Left renal pelvis (tissue), 4 donors: ENCODE data around the gene XRCC2. TPM values are rescaled to one million over a fixed set of nuclear protein-coding genes. Genes with fewer than 3 reads are reported as not detected.
A peak's percentile ranks its signal among the peaks of the same experiment; 100 is the strongest.
"Not testable (repeated sequence)": the region's sequence is repeated elsewhere in the genome, so short reads cannot be mapped to it uniquely, and the experiment has no call there.

Experiments
- DNase-seq, 4 donors: peaks; one replicate each; pipeline ENCODE4 v3.0.0-alpha.2; 2013; ENCODE audit warnings: low read depth in 4 of 4, low spot score in 3 of 4
- polyA plus RNA-seq, 4 donors: library from polyadenylated mRNA; unstranded; fragments of 120-200 nt; gene quantifications; one replicate each; pipeline ENCODE4 v1.2.1, GENCODE V29; 2013; ENCODE audit not compliant: insufficient read length in 4 of 4

Gene XRCC2
- polyA plus RNA-seq = 1 to 10 TPM; 4.7 to 10.0 (median 8.1) TPM

- DNase-seq = peak; percentile 83 to 89 (median 84)
These were observed at the start of gene XRCC2 for GRCh38 chr7:152675759-152676636. TSS of gene XRCC2 (minus strand) at chr7:152676141. CDS start at chr7:152676079, 62 bp downstream.

- no peak for DNase-seq
These were observed 47.4 kb upstream of the XRCC2 start for GRCh38 chr7:152723364-152723763.

- DNase-seq = not testable (repeated sequence)
These were observed 36.6 kb upstream of the XRCC2 start for GRCh38 chr7:152712412-152713042.

GRCh38 chr7:152711444-152711944 is 35.6 kb upstream of the XRCC2 start:
- DNase-seq = no peak

DNA sequence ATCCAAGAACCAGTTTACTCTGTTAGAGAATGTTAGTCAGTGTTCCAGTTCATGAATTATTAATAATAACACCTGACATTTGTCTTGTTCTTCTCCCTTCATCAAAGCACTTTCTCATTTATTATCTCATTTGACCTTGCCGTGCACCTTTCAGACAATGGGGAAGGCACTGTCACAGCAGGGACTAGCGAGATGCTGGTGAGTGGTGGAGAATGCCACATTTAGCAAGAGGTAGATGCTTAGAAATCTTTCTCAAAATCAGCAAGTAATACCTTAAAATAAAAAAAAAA is 34.2 kb upstream of the XRCC2 start:
- no peak for DNase-seq

GRCh38 chr7:152709287-152710152 is 33.6 kb upstream of the XRCC2 start:
- DNase-seq = no peak

DNA sequence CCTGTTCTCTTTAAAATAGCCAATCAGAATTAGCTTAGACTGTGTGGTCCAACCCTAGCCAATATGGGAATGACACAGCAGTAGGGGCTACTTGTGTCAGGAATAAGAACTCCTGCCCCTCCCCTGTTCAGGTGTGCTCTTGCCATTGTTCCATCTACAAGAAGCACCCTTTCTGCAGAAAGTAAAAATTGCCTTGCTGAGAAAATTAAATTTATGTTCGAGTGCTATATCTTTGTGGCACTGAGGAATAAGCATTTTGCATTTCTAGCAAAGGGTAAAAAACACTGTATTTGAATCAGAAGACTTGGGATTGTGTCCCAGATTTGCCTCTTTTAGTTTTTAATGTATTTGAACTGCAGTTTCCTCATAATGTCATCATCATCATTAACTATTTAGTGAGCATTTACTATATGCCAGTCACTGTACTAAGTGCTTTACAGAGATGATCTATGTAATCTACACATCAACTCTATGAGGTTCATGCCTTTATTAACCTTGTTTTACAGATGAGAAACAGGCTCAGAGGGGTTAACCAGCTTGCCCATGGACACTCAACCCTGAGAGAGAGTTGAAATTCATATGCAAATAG is 28.9 kb upstream of the XRCC2 start:
- no peak for DNase-seq

DNA sequence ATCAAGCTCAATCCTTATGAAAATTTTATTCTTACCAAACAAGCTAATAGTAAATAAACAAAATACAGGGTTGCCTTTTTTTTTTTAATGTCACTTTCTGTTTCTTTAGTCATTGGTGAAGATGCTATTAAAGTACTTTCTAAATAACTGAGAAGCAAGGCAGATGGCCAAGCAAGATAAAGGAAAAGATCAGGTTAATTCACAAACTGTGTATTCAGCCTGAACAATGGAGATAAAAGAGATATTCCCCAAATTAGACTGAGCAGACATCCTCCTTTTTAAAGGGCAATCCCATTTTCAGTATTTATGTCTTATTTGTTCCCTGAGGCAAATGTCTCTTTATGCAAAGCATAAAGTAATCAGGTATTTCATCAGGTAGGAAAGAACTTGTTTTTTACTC is 23.1 kb upstream of the XRCC2 start:
- no peak for DNase-seq

GRCh38 chr7:152697268-152697974 is 21.5 kb upstream of the XRCC2 start:
- DNase-seq = not testable (repeated sequence)

DNA sequence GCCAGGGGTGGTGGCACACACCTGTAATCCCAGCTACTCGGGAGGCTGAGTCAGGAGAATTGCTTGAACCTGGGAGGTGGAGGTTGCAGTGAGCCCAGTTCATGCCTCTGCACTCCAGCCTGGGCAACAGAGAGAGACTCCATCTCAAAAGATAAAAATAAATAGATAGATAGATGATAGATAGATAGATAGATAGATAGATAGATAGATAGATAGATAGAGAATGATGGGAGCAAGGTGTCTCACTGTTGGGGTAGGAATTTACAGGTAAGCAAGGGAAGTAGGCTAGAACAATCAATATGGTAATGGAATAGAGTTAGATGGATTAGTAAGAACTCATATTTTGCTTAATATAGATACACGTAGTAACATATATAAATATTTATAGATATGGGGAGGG is 16.3 kb upstream of the XRCC2 start:
- not testable (repeated sequence) for DNase-seq

GRCh38 chr7:152683297-152683696 is 7.4 kb upstream of the XRCC2 start:
- no peak for DNase-seq

DNA sequence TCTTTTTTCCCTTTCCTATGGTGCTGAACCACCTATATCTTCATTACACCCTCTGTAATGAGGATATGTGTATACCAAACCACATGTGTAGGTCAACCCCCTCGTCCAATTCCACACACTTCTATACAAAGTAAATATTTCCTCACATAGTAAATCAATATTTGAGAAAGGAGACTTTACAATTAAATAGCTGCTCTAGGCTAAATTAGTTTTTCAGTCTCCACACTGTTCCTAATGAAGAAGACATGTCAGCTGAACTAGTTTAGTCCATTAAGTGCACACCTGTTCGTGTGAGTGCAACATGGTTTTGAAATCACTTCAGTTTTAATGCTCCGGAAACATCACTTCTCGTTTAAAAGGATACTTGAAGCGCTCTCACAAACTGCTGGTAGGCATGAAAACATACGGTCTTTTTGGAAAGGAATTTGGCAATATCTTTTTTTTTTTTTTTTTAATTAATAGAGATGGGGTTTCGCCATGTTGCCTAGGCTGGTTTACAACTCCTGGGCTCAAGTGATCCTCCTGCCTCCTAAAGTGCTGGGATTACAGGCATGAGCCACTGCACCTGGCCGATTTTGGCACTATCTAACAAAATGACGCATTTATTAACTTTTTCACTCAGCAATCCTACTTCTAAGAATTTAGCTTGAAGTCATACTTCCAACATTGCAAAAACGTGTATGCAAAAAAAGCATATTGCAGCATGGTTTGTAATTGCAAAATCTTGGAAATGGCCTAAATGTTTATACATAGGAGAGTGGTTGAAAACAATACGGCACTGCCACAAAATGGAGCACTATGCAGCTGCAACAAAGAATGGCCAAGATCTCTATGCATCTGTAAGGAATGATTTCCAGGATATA is 2.1 kb upstream of the XRCC2 start:
- no peak for DNase-seq

- no peak for DNase-seq
These were observed 832 bp downstream of the XRCC2 start for GRCh38 chr7:152674860-152675758.

DNA sequence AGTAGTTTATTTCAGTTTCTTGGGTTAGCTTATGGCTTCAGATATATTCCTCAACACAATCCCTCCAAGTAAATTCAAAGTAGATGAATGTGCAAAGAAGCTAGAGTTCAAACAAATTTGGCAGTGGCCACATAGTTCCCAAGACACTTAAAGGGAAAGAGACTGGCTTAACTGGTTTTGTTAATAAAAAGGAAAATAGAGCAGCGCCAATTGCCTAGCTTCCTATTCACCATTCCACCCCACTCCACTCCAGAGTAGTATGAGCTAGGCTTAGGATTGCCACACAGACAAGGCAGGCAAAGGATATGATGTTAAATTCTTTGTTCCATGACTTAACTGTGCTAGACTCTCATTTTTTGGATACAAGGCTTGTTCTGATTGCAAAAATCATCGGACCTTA is 2.0 kb downstream of the XRCC2 start:
- DNase-seq = no peak

- DNase-seq = no peak
These were observed 3.3 kb downstream of the XRCC2 start for GRCh38 chr7:152672626-152673025.

- no peak for DNase-seq
These were observed 6.2 kb downstream of the XRCC2 start for GRCh38 chr7:152669758-152670157.

- no peak for DNase-seq
These were observed 7.0 kb downstream of the XRCC2 start for GRCh38 chr7:152668975-152669374.

GRCh38 chr7:152667958-152668357 is 8.0 kb downstream of the XRCC2 start:
- DNase-seq = no peak
